SH-SY5Y (cell line): Measurements from ENCODE around the gene ITGB5.

Experiments used
- GATA2 ChIP-seq: IDR thresholded peaks from 2 replicates; pipeline ENCODE4 v1.6.1; 2011; ENCODE audit warnings: mild to moderate bottlenecking, low read depth, low read length
- GATA3 ChIP-seq: IDR thresholded peaks from 2 replicates; pipeline ENCODE4 v1.6.1; 2011; ENCODE audit warnings: low read depth, mild to moderate bottlenecking, low read length, moderate library complexity

- TF ChIP-seq GATA2: no peak
- no peak for TF ChIP-seq GATA3
Observed at GRCh38 chr3:124850212-124850611, 37.0 kb downstream of the ITGB5 start.
